ENCODE data around the gene OSBPL5. TPM values are rescaled to one million over a fixed set of nuclear protein-coding genes. Genes with fewer than 3 reads are reported as not detected.
A peak's percentile ranks its signal among the peaks of the same experiment; 100 is the strongest.

OSBPL5 gene
- total RNA-seq, 4 donors from 2014 or later = 37.3 to 211 (median 105) TPM

- no peaks in the 10 kb centered on the region for H3K9me3 ChIP-seq
- H3K36me3 ChIP-seq = no peaks in the 10 kb centered on the region
- intact Hi-C loops (cut with DNase I; ENCODE audit: low total_unique reads) (no loop called here), in situ Hi-C loops (cut with MboI; ENCODE audit: low pct_ligation_motif_present in 1 of 4, low pct_unique_long_range_greater_than_20kb in 1 of 4, low sequenced_read_pairs in 3 of 4) (no loop called here)
- 75 to 80% methylated on average over 1 to 11 of the region's 11 CpGs for WGBS, 2 donors (ENCODE audit: low coverage in 1 of 2)
- H3K27me3 ChIP-seq = peaks cover 42% of the 10 kb centered on the region
- H3K27ac ChIP-seq = no peak overlapping the region
- no peaks in the 10 kb centered on the region for H3K4me1 ChIP-seq
- H3K4me3 ChIP-seq = no peak overlapping the region
- TF ChIP-seq POLR2AphosphoS5 (IDR thresholded peaks at IDR 0.05) (no peak), CTCF (IDR thresholded peaks at IDR 0.05) (no peak), POLR2A (IDR thresholded peaks at IDR 0.05) (no peak), EP300 (IDR thresholded peaks at IDR 0.05; ENCODE audit: low read depth) (no peak)
- DNase-seq = peak; percentile 6
Measured at GRCh38 chr11:3197044-3197695, 32.1 kb upstream of the OSBPL5 start.

- no peak overlapping the region for H3K4me3 ChIP-seq
- peak; percentile 5 for DNase-seq
- peaks cover 34% of the 10 kb centered on the region for H3K27me3 ChIP-seq
- intact Hi-C loops (cut with DNase I; ENCODE audit: low total_unique reads) = no loop called here
- H3K9me3 ChIP-seq = no peaks in the 10 kb centered on the region
- no peaks in the 10 kb centered on the region for H3K4me1 ChIP-seq
- no peak overlapping the region for H3K27ac ChIP-seq
- in situ Hi-C loops (cut with MboI; ENCODE audit: low pct_ligation_motif_present in 1 of 4, low pct_unique_long_range_greater_than_20kb in 1 of 4, low sequenced_read_pairs in 3 of 4) = no loop called here
- no peaks in the 10 kb centered on the region for H3K36me3 ChIP-seq
- WGBS, 2 donors (ENCODE audit: low coverage in 1 of 2) = 75% methylated on average over 12 of the region's 23 CpGs; no CpG with 5 or more reads in 1 of the 2 donors
- TF ChIP-seq EP300 (IDR thresholded peaks at IDR 0.05; ENCODE audit: low read depth) (no peak), POLR2AphosphoS5 (IDR thresholded peaks at IDR 0.05) (no peak), POLR2A (IDR thresholded peaks at IDR 0.05) (no peak), CTCF (IDR thresholded peaks at IDR 0.05) (no peak)
Measured at GRCh38 chr11:3196161-3197043, 31.3 kb upstream of the OSBPL5 start.

GRCh38 chr11:3195251-3196160 is 30.4 kb upstream of the OSBPL5 start:
- no peaks in the 10 kb centered on the region for H3K4me1 ChIP-seq
- peaks cover 25% of the 10 kb centered on the region for H3K27me3 ChIP-seq
- no peak overlapping the region for H3K4me3 ChIP-seq
- H3K36me3 ChIP-seq = no peaks in the 10 kb centered on the region
- TF ChIP-seq POLR2AphosphoS5 (IDR thresholded peaks at IDR 0.05) (no peak), CTCF (IDR thresholded peaks at IDR 0.05) (peak; percentile 20 to 46 (median 43))
- 50% methylated on average over 22 of the region's 22 CpGs; no CpG with 5 or more reads in 1 of the 2 donors for WGBS, 2 donors (ENCODE audit: low coverage in 1 of 2)
- no peaks in the 10 kb centered on the region for H3K9me3 ChIP-seq
- DNase-seq = peak; percentile 41
- H3K27ac ChIP-seq = no peak overlapping the region
- intact Hi-C loops (cut with DNase I; ENCODE audit: low total_unique reads) (no loop called here), in situ Hi-C loops (cut with MboI; ENCODE audit: low pct_ligation_motif_present in 1 of 4, low pct_unique_long_range_greater_than_20kb in 1 of 4, low sequenced_read_pairs in 3 of 4) (no loop called here)
